ENCODE measurements around the gene PPA1.
"Not testable (repeated sequence)": the region's sequence is repeated elsewhere in the genome, so short reads cannot be mapped to it uniquely, and the experiment has no call there.

Gene PPA1

DNA sequence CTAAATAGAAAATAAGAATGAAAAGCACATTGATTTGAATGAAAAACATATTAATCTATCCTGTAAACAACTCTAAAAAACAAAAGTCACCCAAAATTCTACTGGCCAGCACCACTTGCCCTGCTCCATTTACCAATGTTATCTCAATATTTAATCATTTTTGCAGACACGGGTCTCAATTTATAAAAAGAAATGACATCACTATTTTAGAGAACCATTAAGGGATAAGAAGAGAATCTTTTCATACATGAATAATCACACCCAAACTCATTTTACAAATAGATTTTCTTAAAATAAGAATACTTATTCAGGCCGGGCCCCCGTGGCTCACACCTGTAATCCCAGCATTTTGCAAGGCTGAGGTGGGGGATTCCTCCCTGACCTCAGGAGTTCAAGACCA, 66.8 kb downstream of the PPA1 start:
- no peak for DNase-seq

DNA sequence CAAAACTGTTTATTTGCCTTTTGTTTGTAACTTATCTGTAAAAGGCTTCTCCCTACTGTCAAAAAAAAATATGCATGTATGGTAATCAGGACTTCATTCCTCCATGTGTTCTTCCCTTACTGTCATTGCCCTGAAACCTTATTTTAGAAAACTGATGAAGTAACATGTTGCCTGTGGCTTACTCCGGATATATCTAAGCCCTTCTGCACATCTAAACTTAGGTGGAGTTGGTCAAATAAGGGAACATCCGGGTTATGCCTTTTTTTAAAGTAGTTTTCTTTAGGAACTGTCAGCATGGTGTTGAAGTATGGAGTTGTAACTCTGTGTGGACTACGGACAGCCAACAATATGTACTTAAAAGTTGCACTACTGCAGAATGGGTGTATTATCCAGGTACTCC, 69.1 kb downstream of the PPA1 start:
- DNase-seq, result no peak

DNA sequence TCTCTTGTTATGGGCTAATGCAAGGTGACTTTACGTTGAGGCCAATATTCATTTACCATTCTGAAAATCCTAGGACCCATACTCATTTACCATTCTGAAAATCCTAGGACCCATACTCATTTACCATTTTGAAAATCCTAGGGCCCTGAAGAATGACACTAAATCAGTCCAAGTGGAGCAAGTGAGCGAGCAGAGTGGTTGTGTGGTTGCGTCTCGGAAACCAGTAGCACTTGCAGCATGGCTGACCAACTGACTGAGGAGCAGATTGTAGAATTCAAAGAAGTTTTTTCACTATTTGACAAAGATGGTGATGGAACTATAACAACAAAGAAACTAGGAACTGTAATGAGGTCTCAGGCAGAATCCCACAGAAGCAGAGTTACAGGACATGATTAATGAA, 69.8 kb downstream of the PPA1 start:
- no peak for DNase-seq

DNA sequence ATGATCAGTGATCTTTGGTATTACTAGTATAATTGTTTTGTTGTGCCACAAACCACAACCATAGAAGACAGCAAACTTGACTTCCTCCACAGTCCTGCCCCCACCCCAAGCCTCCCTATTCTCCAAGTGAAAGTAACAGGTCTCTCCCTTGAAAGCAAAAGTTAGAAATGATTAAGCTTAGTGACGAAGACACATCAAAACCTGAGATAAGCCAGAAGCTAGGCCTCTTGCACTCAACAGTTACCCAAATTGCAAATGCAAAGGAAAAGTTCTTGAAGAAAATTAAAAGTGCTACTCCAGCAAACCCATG, 70.4 kb downstream of the PPA1 start:
- no peak for DNase-seq

DNA sequence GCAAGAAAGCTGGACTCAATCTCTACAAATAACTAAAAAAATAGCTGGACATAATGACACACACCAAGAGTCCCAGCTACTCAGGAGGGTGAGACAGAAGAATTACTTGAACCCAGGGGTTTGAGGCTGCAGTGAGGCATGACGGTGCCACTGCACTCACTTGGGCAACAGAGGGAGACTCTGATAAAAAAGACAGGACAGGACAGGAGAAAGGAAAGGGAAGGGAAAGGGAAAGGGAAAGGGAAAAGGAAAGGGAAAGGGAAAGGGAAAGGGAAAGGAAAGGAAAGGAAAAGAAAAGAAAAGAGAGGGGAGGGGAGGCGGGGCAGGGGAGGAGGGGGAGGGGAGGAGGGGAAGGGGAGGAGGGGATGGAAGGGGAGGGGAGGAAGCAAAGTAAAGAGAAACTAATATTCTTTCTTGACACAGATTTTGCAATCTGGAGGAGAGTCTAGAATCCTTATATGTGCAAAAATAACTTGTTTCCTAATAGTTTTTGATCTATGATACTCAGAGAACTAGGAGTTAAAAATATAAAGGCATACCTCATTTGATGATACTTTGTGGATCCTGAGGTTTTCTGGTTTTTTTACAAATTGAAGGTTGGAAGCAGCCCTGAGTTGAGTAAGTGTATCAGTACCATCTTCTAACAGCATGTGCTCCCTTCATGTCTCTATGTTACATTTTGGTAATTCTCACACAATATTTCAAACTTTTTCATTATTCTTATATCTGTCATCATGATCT, 70.9 kb downstream of the PPA1 start:
- no peak for DNase-seq

DNA sequence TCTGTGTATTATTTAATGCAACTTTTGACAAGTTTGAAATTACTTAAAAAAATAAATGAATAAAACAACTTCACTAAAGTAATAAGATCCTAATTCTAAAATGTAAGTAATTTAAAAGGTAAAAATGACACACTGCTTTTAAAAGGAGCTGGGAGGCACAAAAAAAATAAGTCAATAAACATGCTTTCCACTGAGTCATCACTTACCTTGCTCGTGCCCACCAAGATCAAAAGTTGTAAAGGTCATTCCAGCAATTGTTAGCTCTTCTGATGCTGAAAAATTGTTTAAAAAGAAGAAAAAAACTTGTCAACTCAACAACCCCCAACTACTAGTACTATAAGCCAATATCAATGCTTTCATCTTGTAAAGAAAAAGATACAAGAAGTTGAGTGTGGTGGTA, 72.4 kb downstream of the PPA1 start:
- DNase-seq, result no peak

DNA sequence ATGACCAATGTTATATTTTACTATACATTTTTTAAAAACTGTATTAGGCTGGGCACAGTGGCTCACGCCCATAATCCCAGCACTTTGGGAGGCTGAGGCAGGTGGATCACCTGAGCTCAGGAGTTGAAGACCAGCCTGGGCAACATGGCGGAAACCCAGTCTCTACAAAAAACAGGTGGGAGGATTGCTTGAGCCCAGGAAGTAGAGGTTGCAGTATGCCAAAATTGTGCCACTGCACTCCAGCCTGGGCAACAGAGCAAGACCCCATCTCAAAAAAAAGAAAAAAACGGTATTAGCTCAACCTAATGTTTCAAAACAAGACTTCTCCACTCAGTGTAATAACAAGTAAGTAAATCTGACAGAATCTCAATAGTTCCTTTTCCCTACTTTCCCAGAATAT, 73.9 kb downstream of the PPA1 start:
- not testable (repeated sequence) for DNase-seq

DNA sequence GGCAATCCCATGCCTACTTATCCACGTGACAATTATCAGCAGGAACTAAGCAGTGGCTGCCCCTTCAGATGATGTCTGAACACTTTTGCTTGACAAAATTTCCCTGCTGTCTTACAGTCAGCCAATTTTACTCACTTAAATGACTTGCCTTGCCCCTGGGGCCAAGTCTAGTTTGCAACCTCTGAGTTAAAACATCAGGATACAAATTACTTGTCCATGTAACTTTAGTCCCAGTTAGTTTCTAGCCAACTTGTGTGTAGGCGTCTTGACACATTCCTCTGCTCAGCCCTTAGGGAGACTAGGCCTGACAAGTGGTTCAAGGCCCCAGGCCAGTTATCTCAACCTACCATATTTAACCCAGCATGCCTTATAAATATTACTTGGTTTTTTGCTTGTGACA, 75.1 kb downstream of the PPA1 start:
- DNase-seq, result no peak

DNA sequence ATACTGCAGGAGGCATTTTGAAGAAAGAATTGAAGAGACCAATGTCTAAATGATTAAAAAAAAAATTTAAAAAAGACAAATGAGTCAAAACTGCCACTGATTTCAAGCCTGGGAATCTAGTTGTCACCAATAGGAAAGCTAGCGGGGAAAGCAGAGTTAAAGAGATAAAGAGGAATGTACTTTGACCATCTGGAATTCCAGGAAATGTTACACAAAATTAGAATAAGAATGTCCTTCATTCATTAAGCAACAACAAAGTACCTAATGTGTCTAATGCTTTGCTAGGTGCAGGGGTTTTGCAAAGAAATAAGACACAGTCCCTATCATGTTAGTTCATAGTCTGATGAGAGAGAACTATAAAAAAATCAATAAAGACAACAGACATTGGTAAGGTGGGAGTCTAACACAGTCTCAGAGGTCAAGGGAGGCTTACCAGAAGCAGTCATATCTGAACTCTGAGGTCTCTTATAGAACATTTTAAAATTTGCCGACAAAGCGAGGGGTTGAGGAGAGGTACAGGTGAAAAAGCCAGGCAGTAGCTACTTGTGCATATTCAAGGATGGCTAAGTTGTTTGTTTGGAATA, 77.9 kb downstream of the PPA1 start:
- DNase-seq, result no peak
